OCI-LY1 (cell line): ENCODE results near the gene PDS5B.

Experiments
- H2AFZ ChIP-seq: fragments of 200-600 bp; sonication (generic), shearing (Covaris generic); 2 replicates; pipeline ENCODE4 v1.6.0; 2014; ENCODE audit warnings: antibody characterized with exemption, mild to moderate bottlenecking, low read length
- H3F3A ChIP-seq: fragments of 200-600 bp; sonication (generic), shearing (Covaris generic); 2 replicates; pipeline ENCODE4 v1.6.0; 2014; ENCODE audit warnings: mild to moderate bottlenecking, antibody characterized with exemption, low read length, moderate library complexity; ENCODE audit not compliant: insufficient read depth
- H3K27ac ChIP-seq: fragments of 200-600 bp; sonication (generic); 2 replicates; pipeline ENCODE4 v1.5.1; 2014; ENCODE audit warnings: low read length, mixed run types, mild to moderate bottlenecking, low read depth; ENCODE audit not compliant: poor library complexity, severe bottlenecking
- H3K27me3 ChIP-seq: fragments of 200-600 bp; sonication (generic); 2 replicates; pipeline ENCODE4 v1.6.0; 2014; ENCODE audit warnings: antibody characterized with exemption, mild to moderate bottlenecking, low read length, moderate library complexity; ENCODE audit not compliant: insufficient read depth
- H3K36me3 ChIP-seq: fragments of 200-600 bp; sonication (generic); 2 replicates; pipeline ENCODE4 v1.6.1; 2014; ENCODE audit warnings: mild to moderate bottlenecking, antibody characterized with exemption, low read length, moderate library complexity, mixed read lengths; ENCODE audit not compliant: insufficient read depth
- H3K4me1 ChIP-seq: fragments of 200-600 bp; sonication (generic); 2 replicates; pipeline ENCODE4 v1.5.1; 2014; ENCODE audit warnings: mild to moderate bottlenecking, low read length, moderate library complexity; ENCODE audit not compliant: insufficient read depth, severe bottlenecking
- H3K4me2 ChIP-seq: fragments of 200-600 bp; sonication (generic), shearing (Covaris generic); 2 replicates; pipeline ENCODE4 v1.6.1; 2014; ENCODE audit warnings: low read length
- H3K4me3 ChIP-seq: fragments of 200-600 bp; sonication (generic); 2 replicates; pipeline ENCODE4 v1.5.1; 2014; ENCODE audit warnings: low read length, low read depth, mild to moderate bottlenecking, mixed read lengths; ENCODE audit not compliant: poor library complexity, severe bottlenecking
- H3K79me2 ChIP-seq: fragments of 200-600 bp; shearing (Covaris generic); 2 replicates; pipeline ENCODE4 v1.6.1; 2016; ENCODE audit warnings: mixed run types, low read length, mixed read lengths; ENCODE audit not compliant: insufficient read depth
- H3K9ac ChIP-seq: fragments of 200-600 bp; sonication (generic), shearing (Covaris generic); 2 replicates; pipeline ENCODE4 v1.6.1; 2014; ENCODE audit warnings: mild to moderate bottlenecking, low read length, mixed read lengths
- H3K9me2 ChIP-seq: fragments of 200-600 bp; sonication (generic), shearing (Covaris generic); 2 replicates; pipeline ENCODE4 v1.6.1; 2014; ENCODE audit warnings: low read depth, mild to moderate bottlenecking, low read length, mixed read lengths
- H3K9me3 ChIP-seq: fragments of 200-600 bp; shearing (Covaris generic); 2 replicates; pipeline ENCODE4 v1.6.1; 2014; ENCODE audit warnings: low read length, mixed read lengths
- H4K20me1 ChIP-seq: fragments of 200-600 bp; sonication (generic), shearing (Covaris generic); 2 replicates; pipeline ENCODE4 v1.6.0; 2016; ENCODE audit warnings: mild to moderate bottlenecking, low read length; ENCODE audit not compliant: insufficient read depth
- CTCF ChIP-seq: fragments of 200-600 bp; sonication (generic), shearing (Covaris generic); IDR thresholded peaks from 2 replicates; pipeline ENCODE4 v1.5.1; 2017; ENCODE audit warnings: mild to moderate bottlenecking, antibody characterized with exemption, low read length, moderate library complexity, mixed read lengths
- EZH2 ChIP-seq: fragments of 200-600 bp; sonication (generic), shearing (Covaris generic); IDR thresholded peaks from 2 replicates; pipeline ENCODE4 v1.8.0; 2017; ENCODE audit warnings: borderline replicate concordance, mixed run types, mild to moderate bottlenecking, antibody characterized with exemption, low read length, moderate library complexity, mixed read lengths

The PDS5B gene

GRCh38 chr13:32548837-32549236 lies 37.4 kb upstream of the PDS5B start:
- no peaks in the 10 kb centered on the region for H3K4me1 ChIP-seq
- TF ChIP-seq EZH2 (no peak), CTCF (no peak)
- H3K36me3 ChIP-seq, result no peaks in the 10 kb centered on the region
- no peak overlapping the region for H3K9ac ChIP-seq
- H3K79me2 ChIP-seq, result no peaks in the 10 kb centered on the region
- no peaks in the 10 kb centered on the region for H3K9me2 ChIP-seq
- no peaks in the 10 kb centered on the region for H4K20me1 ChIP-seq
- H3F3A ChIP-seq, result no peaks in the 10 kb centered on the region
- no peaks in the 10 kb centered on the region for H3K9me3 ChIP-seq
- no peak overlapping the region for H3K4me3 ChIP-seq
- no peak overlapping the region for H2AFZ ChIP-seq
- no peak overlapping the region for H3K4me2 ChIP-seq
- no peaks in the 10 kb centered on the region for H3K27me3 ChIP-seq
- H3K27ac ChIP-seq, result no peak overlapping the region

- H4K20me1 ChIP-seq, result no peaks in the 10 kb centered on the region
- no peaks in the 10 kb centered on the region for H3F3A ChIP-seq
- H3K36me3 ChIP-seq, result no peaks in the 10 kb centered on the region
- H3K4me1 ChIP-seq, result no peaks in the 10 kb centered on the region
- H3K9ac ChIP-seq, result no peak overlapping the region
- H2AFZ ChIP-seq, result no peak overlapping the region
- no peaks in the 10 kb centered on the region for H3K27me3 ChIP-seq
- no peaks in the 10 kb centered on the region for H3K9me2 ChIP-seq
- no peak overlapping the region for H3K4me2 ChIP-seq
- no peak overlapping the region for H3K27ac ChIP-seq
- no peak for TF ChIP-seq CTCF
- no peak for TF ChIP-seq EZH2
- H3K9me3 ChIP-seq, result no peaks in the 10 kb centered on the region
- H3K4me3 ChIP-seq, result no peak overlapping the region
- H3K79me2 ChIP-seq, result no peaks in the 10 kb centered on the region
Measured at GRCh38 chr13:32549788-32550187, 36.5 kb upstream of the PDS5B start.

GRCh38 chr13:32553720-32554119 lies 32.5 kb upstream of the PDS5B start:
- TF ChIP-seq CTCF (no peak), EZH2 (no peak)
- H3F3A ChIP-seq, result no peaks in the 10 kb centered on the region
- H3K4me3 ChIP-seq, result no peak overlapping the region
- no peak overlapping the region for H3K4me2 ChIP-seq
- H3K9ac ChIP-seq, result no peak overlapping the region
- no peaks in the 10 kb centered on the region for H3K36me3 ChIP-seq
- no peaks in the 10 kb centered on the region for H3K9me2 ChIP-seq
- H3K9me3 ChIP-seq, result no peaks in the 10 kb centered on the region
- no peak overlapping the region for H2AFZ ChIP-seq
- H3K27me3 ChIP-seq, result no peaks in the 10 kb centered on the region
- no peaks in the 10 kb centered on the region for H4K20me1 ChIP-seq
- no peaks in the 10 kb centered on the region for H3K4me1 ChIP-seq
- no peak overlapping the region for H3K27ac ChIP-seq
- no peaks in the 10 kb centered on the region for H3K79me2 ChIP-seq
